UCSD-AML1 (cell line): ENCODE data around the gene CARS2.
A peak's percentile ranks its signal among the peaks of the same experiment; 100 is the strongest.
"Not testable (repeated sequence)": the region's sequence is repeated elsewhere in the genome, so short reads cannot be mapped to it uniquely, and the experiment has no call there.

Source experiments
- DNase-seq: peaks from one replicate; lab custom pipeline; 2025; ENCODE audit not compliant: unreplicated experiment; lab: John Stamatoyannopoulos, UW

The CARS2 gene

GRCh38 chr13:110620596-110620995 is 85.3 kb downstream of the CARS2 start:
- DNase-seq, result no peak

GRCh38 chr13:110618780-110619179 is 87.1 kb downstream of the CARS2 start:
- DNase-seq, result no peak

- no peak for DNase-seq
Observed at GRCh38 chr13:110618167-110618566, 87.7 kb downstream of the CARS2 start.

DNA sequence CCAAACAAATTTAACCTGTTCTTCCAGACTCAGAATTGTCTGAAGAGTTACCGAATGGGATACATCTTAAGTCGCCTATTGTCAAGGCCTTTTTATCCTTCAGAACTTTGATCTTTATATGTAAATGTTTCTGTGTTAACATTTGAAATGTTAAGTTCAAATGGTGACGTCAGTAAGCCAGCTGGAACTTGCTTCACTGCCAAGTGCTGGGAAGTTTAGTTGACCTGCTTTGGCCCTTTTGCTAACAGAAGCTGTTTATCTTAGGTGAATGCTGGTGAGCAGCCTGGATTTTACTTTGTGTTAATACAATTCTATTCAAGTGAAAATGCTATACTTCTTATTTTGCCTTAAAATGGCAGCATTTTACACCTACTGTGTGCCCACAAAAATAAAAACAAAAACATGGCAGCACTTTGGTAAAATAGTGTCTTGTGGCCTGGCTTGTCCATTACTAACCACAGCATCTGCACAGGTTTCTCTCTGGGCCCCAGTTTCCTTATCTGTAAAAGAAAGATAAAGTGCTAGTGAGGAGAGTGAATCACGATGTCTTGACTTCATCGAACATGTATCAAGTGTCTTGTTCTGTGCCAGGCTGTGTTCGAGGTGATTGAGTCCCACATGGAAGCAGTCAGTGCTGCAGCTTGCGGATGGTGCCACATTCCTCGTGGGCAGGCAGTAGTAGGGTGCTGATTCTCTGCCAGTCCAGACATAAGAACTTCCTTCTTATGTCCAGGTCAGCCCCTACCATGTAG is 88.4 kb downstream of the CARS2 start:
- no peak for DNase-seq

- DNase-seq, result peak; percentile 47
Observed at GRCh38 chr13:110616103-110617101, 89.5 kb downstream of the CARS2 start.

DNA sequence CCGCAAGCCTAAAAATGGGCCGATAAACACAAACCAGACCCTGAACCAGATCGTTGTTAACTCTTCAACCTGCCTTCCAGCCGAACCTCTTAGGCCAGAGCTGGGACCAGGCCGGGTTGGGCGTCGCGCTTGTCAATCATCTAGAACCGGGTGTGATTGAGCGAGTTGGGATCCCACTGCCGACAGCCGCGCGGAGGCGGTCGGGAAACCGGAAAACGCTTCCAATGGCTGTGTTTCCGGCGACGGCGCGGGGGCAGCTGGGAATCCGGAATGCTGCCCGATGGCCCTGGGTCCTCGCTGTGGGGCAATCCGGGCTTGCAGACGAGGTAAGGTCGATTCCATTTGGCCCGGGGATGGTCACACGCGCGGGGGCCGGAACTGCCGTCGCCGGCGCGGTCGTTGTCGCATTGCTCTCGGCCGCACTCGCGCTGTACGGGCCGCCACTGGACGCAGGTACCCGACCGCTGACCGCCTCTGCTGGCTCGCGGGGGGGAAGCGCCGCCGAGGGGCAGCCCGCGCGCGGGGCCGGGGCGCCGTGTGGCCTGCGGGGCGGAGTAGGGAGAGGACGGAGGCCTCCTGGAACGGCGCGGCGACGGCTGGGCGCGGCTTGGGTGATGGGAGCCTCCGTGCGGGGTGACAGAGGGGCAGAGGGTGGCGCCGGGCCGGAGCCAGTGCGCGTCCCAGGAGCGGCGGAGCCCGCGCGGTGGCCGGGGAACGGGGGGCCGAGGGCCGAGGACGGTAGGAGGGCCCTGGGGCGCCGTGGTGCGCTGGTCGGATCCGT is 90.4 kb downstream of the CARS2 start, which contains the start of gene NAXD:
NAXD (plus strand) TSS at position 224 of the 781 bp plus-strand sequence; CDS start at position 281, 57 bp downstream.
- DNase-seq, result peak; percentile 82

DNA sequence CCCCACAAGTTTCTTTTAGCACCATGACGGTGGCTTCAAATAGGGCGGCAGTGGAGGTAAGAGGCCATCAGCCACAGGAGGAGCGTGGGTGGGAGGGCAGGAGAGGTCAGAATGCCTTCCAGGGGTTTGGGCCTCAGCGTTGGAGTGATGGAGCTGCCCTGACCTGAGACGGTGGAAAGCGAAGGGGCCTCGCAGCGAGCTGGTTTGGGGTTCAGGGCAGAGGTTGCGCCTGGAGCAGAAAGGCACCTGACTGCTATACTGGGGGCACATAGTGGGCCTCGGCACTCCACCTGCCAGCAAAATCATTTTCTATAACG is 91.0 kb downstream of the CARS2 start:
- no peak for DNase-seq

DNA sequence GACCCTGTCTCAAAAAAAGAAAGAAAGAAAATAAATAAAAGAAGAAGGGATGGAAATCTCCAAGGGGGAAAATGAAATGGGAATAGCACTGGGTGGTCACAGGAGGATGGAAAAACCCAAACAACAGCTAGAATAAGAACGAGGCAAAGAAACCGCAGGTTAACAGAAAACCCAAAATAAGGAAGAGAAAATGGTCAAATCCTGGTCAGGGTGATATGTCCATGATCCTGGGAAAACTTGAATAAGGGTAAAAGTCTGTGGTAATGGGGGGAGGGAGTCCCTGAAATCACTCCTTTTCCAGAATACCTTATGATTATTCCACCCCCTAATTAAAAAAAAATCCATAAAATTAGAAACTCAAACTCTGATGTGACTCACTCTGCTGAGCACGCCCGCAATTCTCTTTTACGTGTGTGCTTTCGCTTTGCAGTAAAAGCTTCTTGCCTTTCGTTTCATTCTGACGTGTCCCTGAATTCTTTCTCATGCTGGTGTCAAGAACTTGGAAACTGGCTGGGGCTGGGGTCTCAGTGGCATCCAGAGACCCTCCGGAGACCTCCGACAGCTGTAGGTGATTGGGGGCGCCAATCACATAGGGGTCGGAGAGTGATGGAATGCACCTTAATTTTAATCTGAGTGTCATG is 94.8 kb downstream of the CARS2 start:
- DNase-seq, result no peak

- no peak for DNase-seq
Observed at GRCh38 chr13:110607675-110608224, 98.2 kb downstream of the CARS2 start.

GRCh38 chr13:110606281-110606680 is 99.6 kb downstream of the CARS2 start:
- DNase-seq, result not testable (repeated sequence)

DNA sequence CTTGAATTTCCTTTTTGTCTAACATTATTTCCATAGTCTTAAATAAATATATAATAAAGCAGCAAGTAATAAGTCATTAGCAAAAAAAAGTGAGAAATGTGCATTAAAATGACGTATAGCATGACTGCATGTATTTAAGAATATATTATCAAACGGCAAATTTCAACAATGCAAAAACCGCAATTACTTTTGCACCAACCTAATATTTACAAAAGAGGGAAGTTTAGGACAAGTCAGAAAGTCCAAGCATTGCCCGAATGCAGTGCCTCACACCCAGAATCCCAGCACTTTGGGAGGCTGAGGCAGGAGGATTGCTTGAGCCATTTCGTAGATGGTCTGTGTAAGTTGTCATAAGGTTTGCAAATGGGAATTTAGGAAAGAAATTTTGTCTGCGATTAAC is 100.8 kb downstream of the CARS2 start:
- no peak for DNase-seq

DNA sequence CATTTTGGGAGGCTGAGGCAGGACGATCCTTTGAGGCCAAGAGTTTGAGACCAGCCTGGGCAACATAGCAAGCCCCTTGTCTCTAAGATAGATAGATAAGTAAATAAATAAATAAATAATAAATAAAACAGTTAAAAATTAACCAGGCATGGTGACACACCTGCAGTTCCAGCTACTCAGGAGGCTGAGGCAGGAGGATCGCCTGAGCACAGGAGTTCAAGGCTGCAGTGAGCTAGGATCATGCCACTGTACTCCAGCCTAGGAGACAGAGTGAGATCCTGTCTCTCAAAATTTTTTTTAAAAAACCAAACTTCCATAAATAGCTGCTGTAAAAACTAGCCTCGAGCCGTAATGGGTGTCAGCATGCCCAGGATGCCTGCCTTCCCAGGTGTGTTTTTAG is 104.9 kb downstream of the CARS2 start:
- no peak for DNase-seq

DNA sequence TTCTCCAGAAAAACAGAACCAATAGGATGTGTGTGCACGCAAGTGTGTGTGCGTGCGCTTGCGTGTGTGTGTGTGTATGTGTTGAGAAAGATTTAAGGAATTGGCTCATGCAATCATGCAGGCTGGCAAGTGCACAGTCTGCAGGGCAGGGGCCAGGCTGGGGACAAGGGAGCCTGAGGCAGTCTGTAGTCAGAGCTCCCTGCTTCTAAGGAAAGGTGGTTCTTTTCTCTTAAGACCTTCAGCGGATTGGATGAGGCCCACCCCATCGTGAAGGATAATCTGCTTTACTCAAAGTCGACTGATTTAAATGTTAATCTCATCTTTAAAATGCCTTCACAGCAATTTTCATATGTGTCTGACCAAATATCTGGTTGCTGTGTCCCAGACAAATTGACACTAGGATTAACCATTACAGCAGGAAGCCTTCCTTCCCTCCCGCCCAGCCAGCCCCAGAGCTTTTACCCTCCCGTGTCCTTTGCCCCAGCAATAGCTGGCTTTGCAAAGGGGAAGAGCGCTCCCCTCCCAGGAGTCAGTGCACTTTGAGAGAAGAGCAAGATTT is 105.6 kb downstream of the CARS2 start:
- no peak for DNase-seq

DNA sequence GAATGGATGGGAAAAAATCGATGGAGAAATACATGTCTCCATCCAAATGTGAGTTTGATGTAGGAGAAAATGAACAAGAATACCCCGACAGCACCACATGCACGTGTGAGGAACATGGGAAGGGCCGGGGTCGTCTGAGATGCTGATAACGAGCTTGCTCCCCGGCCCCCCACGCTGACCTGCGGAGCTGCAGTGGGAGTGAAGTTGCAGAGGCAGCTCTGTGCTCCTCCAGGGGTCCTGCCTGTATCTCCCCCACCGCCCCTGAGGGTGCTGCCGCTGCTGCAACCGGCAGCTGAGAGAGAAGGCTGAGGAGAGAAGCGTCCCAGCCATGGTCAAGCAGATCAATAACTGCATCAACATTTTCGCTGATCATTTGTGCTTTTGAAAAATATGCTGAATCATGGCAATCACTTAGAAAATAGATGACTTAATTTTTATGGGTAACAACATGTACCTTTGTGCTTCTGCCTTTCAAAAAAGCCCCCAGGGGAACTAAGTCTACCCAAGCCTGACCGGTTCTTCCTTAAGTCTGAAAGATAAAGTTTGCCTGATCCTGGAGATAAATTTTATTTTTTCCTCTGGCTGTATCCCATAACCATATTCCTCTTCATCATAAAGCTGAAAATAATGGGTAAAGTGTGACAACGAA is 108.8 kb downstream of the CARS2 start:
- no peak for DNase-seq

DNA sequence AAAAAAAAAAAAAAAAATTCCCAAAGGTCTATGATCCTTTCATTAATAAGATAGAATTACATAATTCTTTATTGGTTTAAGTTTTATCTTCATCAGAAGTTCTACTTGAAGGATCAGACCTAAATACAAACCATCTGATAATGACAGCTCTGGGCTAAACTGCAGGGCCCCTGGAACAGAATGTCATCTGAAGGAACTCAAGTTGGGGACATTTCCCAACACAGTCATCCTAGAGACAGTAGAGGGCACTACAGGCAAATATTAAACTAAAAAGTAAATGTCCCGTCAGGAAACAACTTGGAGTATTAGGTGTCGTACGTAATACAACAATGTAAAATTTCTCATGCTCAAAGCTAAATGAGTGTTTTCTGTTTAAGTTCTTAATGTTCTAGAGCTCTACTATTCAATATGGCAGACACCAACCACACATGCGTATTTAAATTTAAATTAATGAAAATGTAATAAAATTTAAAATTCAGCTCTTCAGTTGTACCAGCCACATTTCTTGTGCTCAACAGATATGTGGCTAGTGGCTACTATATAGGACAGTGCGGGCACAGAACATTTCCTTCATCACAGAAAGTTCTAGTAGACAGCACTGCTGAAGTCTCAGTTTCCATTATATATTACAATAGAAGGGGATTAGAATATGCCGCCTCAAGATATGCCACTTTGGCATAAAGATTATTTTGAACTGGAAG is 112.3 kb downstream of the CARS2 start:
- no peak for DNase-seq

GRCh38 chr13:110592665-110593064 is 113.3 kb downstream of the CARS2 start:
- DNase-seq, result no peak
